HG02642 (cell line): ENCODE measurements around the gene TMEM125.

ENCODE experiments used
- ATAC-seq: cut with Tn5 transposase; IDR thresholded peaks from one replicate; pipeline ENCODE4 v1.9.1; 2021; ENCODE audit warnings: mild to moderate bottlenecking; ENCODE audit not compliant: unreplicated experiment, poor library complexity

Gene TMEM125

GRCh38 chr1:43306688-43307457 lies 37.1 kb downstream of the TMEM125 start:
- ATAC-seq, result no peak

GRCh38 chr1:43307458-43308158 lies 37.8 kb downstream of the TMEM125 start:
- ATAC-seq, result no peak

DNA sequence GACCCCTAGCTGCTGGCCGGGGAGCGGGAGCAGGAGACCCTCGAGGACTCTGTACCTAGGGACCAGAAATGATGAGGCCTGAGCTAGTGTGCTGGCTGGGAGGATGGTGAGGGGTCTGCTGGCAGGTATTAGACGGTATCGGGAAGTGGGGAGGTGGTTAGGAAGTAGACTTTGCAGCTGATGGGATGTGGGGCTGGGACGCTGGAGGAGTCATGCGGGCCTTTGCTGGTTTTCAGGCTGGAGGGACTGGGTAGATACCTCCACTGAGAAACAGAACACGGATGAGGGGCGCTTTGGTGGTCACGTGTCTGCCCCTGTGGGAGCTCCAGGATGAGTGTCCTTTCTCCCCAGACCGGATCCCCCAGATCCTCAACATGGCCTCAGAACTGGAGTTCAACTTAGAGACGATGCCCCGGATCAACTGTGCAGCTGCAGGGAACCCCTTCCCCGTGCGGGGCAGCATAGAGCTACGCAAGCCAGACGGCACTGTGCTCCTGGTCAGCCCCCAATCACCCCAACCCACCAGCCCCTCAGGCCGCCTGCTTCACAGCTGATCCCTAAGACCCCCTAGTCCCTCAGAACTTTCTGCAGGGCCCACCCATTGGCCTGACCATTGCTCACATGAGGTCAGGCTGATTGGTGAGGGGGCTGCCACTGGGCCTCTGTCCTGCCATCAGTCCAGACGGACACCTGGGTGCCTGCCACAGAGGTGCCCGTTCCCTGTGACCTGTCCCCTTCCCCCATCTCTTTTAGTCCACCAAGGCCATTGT lies 39.0 kb downstream of the TMEM125 start:
- no peak for ATAC-seq

DNA sequence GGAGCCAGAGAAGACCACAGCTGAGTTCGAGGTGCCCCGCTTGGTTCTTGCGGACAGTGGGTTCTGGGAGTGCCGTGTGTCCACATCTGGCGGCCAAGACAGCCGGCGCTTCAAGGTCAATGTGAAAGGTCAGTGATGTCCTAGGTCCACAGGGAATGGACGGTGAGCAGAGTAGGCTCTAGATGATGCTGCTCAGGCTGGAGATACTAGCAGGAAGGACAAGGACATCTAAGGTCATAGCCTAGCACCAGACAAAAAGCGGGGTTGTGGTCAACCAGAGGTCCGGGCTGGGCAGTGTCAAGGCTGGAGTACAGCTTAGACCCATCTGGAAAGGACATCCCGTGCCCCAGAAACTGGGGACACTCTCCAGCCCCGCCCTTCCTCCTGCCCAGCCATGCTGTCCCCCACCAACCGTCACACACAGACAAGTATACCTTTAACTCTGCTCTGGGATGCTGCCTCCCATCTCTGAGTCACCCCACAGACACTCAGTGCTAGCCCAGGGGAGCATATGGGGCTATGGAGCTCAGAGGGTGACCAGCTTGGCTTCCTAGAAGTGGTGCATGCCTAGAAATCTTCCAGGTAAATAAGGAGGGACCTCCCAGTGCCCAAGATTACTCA lies 39.7 kb downstream of the TMEM125 start:
- ATAC-seq, result no peak

GRCh38 chr1:43311521-43311920 lies 41.7 kb downstream of the TMEM125 start:
- ATAC-seq, result no peak

DNA sequence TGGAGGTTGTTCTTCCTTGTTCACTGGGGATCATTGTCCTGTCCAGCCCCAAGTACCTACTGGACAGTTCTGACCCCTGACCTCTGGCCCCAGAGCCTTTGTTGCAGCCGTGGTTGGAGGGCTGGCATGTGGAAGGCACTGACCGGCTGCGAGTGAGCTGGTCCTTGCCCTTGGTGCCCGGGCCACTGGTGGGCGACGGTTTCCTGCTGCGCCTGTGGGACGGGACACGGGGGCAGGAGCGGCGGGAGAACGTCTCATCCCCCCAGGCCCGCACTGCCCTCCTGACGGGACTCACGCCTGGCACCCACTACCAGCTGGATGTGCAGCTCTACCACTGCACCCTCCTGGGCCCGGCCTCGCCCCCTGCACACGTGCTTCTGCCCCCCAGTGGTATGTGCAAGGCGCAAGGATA lies 42.4 kb downstream of the TMEM125 start:
- no peak for ATAC-seq

- no peak for ATAC-seq
Measured at GRCh38 chr1:43312663-43313515, 43.1 kb downstream of the TMEM125 start.

- ATAC-seq, result no peak
Measured at GRCh38 chr1:43313771-43314170, 44.0 kb downstream of the TMEM125 start.

DNA sequence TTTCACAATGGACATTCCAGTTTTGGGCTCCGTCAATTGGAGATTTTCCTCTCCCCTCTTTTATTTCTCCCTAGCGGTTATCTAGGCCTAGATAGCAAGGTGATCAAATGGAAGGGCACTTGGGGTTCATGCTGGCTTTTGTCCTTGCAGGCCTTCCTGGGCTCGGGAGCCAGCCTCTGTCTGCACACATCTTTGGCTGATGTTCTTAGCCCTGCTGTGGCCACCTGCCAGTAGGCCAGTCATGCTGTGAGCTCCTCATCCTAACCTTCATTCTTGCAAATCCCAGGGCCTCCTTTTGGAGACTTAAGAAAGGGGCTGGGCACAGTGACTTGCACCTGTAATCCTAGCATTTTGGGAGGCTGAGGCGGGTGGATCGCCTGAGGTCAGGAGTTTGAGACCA lies 44.5 kb downstream of the TMEM125 start:
- ATAC-seq, result no peak

DNA sequence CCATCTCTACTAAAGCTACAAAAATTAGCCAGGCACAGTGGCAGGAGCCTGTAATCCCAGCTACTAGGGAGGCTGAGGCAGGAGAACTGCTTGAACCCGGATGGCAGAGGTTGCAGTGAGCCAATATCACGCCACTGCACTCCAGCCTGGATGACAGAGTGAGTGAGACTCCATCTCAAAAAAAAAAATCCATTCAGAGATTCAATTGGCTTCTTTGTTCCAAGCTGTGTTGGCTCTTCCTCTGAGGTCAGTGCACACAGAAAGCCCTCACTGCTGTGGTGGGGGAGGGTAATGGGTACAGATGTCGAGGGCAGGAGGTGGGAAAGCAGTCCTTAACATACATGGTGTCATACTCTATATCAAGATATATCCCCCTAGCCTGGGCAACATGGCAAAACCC lies 45.7 kb downstream of the TMEM125 start:
- ATAC-seq, result no peak

DNA sequence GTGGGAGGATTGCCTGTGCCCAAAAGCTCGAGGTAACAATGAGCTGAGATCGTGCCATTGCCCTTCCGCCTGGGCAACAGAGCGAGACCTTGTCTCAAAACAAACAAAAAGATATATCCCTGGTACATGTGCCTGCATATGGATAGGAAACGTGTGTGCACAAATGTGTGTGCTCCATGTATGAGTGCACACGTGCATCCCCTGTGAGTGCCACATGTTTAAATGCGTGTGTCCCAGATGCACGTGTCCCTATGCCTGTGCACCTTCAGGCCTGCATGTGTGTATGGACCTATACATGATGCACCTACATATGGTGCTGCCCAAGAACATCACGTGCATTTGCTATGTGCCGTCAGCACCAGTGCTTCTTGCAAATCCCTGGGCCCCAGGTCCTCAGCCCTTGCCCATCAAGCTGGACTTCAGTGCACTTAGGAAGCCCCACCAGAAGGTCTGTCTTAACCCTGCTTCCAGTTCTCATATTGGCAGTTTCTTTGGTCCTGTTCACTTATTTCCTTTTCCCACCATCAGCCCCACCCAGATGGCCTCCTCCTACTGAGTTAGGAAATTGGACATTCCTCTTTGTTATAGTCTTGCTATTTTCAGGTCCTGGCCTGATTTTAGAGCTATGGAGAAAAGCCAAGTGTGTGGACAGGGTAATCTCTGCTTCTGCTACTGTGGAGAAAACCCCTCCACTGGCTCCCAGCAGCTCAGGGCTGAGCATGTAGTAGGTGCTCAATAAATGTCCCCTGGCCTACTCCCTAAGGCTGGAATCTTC lies 46.4 kb downstream of the TMEM125 start:
- no peak for ATAC-seq

DNA sequence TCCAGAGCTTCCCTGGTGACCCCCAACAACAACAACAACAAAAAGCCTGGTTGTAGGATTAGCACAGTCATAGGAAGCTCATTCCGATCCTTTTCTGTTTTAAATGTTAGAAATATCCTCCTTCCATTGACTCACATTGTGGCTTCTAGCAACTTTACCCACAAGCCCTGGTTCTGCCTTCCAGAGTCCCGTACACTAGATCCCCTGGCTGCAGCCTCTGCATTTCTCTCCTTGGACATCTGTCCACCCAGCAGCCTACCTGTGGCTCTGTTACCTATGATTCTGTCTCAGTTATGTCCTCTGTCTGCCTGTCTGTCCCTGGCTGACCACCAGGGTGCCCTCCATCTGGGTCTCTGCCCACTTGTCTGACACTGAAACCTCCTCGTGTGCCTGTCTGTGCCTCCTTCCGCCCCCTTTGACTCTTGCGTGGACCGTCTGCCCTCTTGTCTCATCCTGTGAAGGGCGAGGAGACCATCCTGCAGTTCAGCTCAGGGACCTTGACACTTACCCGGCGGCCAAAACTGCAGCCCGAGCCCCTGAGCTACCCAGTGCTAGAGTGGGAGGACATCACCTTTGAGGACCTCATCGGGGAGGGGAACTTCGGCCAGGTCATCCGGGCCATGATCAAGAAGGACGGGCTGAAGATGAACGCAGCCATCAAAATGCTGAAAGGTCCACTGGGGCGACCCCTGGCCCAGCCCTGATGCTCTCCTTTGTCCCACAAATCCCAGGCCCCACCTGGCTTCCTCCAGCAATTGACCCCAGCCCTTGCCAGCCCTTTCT lies 47.1 kb downstream of the TMEM125 start:
- ATAC-seq, result no peak

- ATAC-seq, result no peak
Measured at GRCh38 chr1:43317817-43318471, 48.2 kb downstream of the TMEM125 start.

- no peak for ATAC-seq
Measured at GRCh38 chr1:43318831-43319230, 49.0 kb downstream of the TMEM125 start.

GRCh38 chr1:43319288-43319687 lies 49.5 kb downstream of the TMEM125 start:
- no peak for ATAC-seq

GRCh38 chr1:43319766-43320165 lies 50.0 kb downstream of the TMEM125 start:
- ATAC-seq, result no peak

DNA sequence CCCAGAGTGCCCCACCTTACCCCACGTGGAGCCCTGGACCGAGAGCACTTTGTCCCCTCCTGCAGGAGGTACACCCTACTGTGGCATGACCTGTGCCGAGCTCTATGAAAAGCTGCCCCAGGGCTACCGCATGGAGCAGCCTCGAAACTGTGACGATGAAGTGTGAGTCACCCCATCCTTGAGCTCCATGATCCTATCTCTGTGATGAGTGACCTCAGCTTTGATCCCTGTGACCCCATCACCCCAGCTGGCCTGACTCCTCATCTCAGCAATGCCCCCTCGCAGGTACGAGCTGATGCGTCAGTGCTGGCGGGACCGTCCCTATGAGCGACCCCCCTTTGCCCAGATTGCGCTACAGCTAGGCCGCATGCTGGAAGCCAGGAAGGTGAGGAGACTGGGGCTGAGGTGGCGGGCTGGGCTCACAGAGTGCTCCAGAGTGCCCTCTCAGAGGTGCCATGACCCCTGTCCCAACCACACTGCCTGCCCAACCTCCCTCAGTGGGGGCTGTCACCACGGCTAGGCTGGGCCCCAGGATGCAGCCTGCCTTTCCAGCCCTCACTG lies 51.6 kb downstream of the TMEM125 start:
- no peak for ATAC-seq

GRCh38 chr1:43322506-43322905 lies 52.7 kb downstream of the TMEM125 start:
- ATAC-seq, result no peak
